BE2C (cell line): Measurements from ENCODE around the gene MRPL52.

Experiments
- DNase-seq: peaks from one replicate; pipeline ENCODE4 v3.0.0-alpha.2; 2020
- H3K27me3 ChIP-seq: fragments of 250-450 bp; sonication (Bioruptor Pico); 2 replicates; pipeline ENCODE4 v1.5.1; 2020; ENCODE audit warnings: mild to moderate bottlenecking
- H3K36me3 ChIP-seq: fragments of 250-450 bp; sonication (Bioruptor Pico); 2 replicates; pipeline ENCODE4 v1.5.1; 2020; ENCODE audit warnings: mild to moderate bottlenecking
- H3K4me1 ChIP-seq: fragments of 250-450 bp; sonication (Bioruptor Pico); 2 replicates; pipeline ENCODE4 v1.5.1; 2020
- H3K4me3 ChIP-seq: 2 replicates; pipeline ENCODE4 v1.5.1; 2011; ENCODE audit warnings: low read depth, low read length
- H3K9me3 ChIP-seq: fragments of 250-450 bp; sonication (Bioruptor Pico); 2 replicates; pipeline ENCODE4 v1.5.1; 2020
- TF ChIP-seq, protein P1 (sequence below): IDR thresholded peaks from 2 replicates; pipeline ENCODE4 v1.5.1; 2012; ENCODE audit warnings: mild to moderate bottlenecking, low read depth, low read length

The MRPL52 gene

DNA sequence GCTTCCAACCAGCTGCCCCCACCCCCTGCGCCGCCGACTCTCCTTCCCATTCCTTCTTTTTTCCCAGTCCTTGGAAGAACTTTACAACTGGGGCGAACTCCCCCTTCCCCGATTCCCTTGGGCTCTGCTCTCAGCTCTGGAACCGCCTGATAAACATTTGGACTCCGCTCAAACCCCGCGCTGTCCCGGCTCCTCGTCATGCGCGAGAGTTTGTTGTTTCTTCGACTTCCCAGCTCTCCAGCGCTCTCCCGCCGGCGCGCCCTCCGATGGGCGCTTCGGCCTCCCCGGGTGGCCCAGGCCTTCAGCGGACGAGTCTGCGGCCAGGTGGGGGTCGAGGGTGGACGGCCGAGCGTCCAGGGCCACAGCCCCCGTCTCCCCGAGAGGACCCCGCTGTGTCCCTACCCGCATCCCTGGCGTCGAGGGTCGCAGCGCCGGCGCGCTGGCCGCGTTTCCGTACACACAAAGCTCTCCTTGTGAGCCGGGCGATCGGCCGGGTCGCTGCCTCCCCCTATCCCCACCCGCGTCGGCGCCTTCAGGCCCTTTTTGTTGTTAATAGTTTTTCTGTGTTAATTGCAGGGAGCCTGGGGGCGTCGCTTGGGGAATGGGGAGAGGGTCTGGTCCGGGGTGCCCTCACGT is 7.5 kb downstream of the MRPL52 start:
- DNase-seq = no peak
- Histone ChIP-seq H3K36me3 (peaks cover 18% of the 10 kb centered on the region), H3K4me1 (no peaks in the 10 kb centered on the region), H3K27me3 (peaks cover 17% of the 10 kb centered on the region), H3K4me3 (peak overlapping the region; percentile 60), H3K9me3 (no peaks in the 10 kb centered on the region)
- TF ChIP-seq, protein P1, sequence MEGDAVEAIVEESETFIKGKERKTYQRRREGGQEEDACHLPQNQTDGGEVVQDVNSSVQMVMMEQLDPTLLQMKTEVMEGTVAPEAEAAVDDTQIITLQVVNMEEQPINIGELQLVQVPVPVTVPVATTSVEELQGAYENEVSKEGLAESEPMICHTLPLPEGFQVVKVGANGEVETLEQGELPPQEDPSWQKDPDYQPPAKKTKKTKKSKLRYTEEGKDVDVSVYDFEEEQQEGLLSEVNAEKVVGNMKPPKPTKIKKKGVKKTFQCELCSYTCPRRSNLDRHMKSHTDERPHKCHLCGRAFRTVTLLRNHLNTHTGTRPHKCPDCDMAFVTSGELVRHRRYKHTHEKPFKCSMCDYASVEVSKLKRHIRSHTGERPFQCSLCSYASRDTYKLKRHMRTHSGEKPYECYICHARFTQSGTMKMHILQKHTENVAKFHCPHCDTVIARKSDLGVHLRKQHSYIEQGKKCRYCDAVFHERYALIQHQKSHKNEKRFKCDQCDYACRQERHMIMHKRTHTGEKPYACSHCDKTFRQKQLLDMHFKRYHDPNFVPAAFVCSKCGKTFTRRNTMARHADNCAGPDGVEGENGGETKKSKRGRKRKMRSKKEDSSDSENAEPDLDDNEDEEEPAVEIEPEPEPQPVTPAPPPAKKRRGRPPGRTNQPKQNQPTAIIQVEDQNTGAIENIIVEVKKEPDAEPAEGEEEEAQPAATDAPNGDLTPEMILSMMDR = no peak

DNA sequence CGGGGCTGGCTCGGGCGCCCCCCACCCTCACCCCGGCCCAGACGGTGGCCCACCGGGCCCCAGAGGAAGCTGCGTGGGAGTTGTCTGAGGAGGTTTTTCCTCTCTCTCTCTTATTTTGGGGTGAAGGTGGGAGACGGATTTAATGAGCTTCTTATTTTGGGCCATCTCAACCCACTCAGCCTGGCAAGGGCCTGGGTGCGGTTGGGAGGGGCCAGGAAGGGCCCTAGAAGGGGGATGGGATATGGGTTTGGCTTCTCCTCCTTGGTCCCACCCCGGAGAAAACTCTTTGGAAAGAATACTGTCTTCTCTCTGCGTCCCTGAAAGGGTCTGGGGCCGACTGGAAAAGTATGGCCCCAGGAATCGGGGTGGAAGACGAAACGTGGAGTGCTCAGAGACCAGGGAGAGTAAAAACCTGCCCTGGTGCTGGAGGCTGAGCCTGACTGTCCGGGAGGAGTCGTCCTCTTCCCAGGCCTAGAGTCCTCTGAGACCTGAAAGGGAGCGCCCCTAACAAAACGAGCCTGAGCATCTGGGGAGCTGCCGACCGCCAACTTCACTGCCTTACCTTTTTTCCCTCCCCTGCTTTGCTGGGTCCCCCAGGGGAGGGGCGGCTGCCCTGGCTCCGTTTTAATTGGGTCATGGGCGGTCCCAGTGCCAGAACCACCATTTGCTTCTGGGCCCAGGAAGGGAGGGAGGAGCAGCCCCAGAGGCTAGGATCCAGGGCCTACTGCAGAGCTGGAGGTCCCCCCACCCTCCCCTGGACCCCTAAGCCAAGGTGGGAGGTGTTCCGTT is 8.3 kb downstream of the MRPL52 start:
- H3K4me3 ChIP-seq = no peak overlapping the region
- peaks cover 17% of the 10 kb centered on the region for H3K27me3 ChIP-seq
- no peak for DNase-seq
- no peaks in the 10 kb centered on the region for H3K4me1 ChIP-seq
- TF ChIP-seq, protein P1 = no peak
- no peaks in the 10 kb centered on the region for H3K9me3 ChIP-seq
- peaks cover 12% of the 10 kb centered on the region for H3K36me3 ChIP-seq

DNA sequence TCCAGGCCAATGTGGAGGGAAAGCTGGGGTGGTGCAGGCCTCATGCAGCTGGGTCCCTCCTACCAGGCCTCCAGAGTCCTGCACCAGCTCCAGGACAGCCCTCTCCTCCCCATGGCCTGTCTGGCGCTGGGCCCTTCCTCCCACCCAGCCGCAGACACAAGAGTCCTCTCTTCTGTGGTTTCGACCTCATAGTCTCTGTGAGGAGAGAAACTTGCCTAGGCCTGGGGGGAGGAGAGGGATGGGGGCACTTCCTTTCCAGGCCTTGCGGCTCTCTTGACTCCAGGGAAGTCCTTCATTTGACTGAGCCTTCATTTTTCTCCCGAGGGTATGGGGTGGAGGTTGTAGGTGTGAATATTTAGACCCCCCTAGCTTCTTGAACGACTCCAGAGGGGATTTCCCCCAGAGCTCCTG is 8.9 kb downstream of the MRPL52 start:
- Histone ChIP-seq H3K4me3 (no peak overlapping the region), H3K27me3 (peaks cover 17% of the 10 kb centered on the region), H3K36me3 (peaks cover 8% of the 10 kb centered on the region), H3K4me1 (no peaks in the 10 kb centered on the region), H3K9me3 (no peaks in the 10 kb centered on the region)
- DNase-seq = no peak
- TF ChIP-seq, protein P1 = no peak

DNA sequence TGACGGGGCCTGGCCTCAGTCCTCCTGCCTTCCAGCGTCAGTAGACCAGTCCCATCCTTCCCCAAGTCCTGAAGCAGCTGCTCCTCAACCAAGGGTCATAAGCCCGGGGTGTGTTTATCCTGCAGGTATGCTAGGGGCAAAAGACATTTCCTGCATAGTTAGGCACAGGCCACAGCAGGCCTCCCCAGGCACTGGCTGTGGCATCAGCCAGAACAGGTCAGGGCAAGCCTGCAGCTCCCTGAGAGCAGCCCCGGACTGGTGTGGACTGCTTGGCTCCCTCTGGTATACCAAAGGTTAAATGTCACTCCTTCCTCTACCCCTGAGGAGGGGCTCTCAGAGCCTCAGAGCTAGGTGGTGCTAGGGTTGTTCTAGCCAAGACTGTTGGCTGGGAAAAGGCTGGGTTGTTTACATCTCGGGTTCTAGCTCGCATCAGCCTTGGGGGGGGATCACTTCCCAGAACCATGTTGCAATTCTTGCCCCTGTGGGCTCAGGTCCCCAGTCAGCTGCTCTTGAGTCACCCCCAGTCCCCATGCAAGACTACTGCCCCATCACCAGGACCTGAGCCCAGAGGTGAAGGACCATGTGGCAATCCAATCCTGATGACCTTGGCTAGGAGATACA is 9.6 kb downstream of the MRPL52 start:
- TF ChIP-seq, protein P1 = no peak
- Histone ChIP-seq H3K4me1 (no peaks in the 10 kb centered on the region), H3K36me3 (peaks cover 1% of the 10 kb centered on the region), H3K9me3 (no peaks in the 10 kb centered on the region), H3K27me3 (peaks cover 17% of the 10 kb centered on the region), H3K4me3 (no peak overlapping the region)
- no peak for DNase-seq

DNA sequence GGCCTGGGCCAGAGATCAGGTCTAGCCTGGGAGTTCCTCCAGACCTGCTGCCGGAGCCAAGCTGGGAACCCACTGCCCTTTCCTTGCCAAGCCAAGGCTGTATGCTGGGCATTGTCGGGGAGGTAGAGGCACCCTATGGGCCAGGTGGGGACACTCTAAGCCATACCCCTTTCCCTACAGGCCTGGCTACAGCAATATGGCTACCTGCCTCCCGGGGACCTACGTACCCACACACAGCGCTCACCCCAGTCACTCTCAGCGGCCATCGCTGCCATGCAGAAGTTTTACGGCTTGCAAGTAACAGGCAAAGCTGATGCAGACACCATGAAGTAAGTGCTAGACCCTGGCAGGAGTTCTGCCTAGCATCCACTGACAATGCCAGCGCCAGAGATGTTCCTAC is 11.6 kb downstream of the MRPL52 start:
- H3K27me3 ChIP-seq = peaks cover 17% of the 10 kb centered on the region
- TF ChIP-seq, protein P1 = no peak
- H3K9me3 ChIP-seq = no peaks in the 10 kb centered on the region
- H3K4me1 ChIP-seq = no peaks in the 10 kb centered on the region
- no peak for DNase-seq
- H3K4me3 ChIP-seq = no peak overlapping the region
- no peaks in the 10 kb centered on the region for H3K36me3 ChIP-seq

DNA sequence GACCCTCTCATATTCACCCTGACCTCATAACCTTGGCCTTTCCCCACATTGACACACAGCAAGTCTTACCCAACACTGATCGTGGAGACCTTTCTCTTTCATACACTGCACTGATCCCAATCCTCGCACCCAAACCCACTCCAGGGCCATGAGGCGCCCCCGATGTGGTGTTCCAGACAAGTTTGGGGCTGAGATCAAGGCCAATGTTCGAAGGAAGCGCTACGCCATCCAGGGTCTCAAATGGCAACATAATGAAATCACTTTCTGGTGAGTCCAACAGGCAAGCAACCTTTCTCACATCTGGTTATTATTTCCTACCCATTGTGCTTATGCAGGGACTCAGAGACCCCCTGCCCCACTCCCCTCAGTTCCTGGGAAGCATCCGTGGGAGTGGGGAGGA is 12.1 kb downstream of the MRPL52 start:
- no peak for DNase-seq
- Histone ChIP-seq H3K27me3 (peaks cover 13% of the 10 kb centered on the region), H3K9me3 (no peaks in the 10 kb centered on the region), H3K4me3 (no peak overlapping the region), H3K36me3 (no peaks in the 10 kb centered on the region), H3K4me1 (no peaks in the 10 kb centered on the region)
- TF ChIP-seq, protein P1 = no peak
